Activated T-helper 1 cell treated with anti-CD3 and anti-CD28 coated beads, Interleukin-12 subunit alpha, Interleukin-12 subunit beta, Interleukin-2, Interleukin-4 antibody, amounts not matched to agents 30 ng/mL and 10 ng/mL and 1 ng/mL, durations not matched to agents 14 hours and 24 hours and 36 hours (primary cell): Measurements from ENCODE around the gene PRKCSH. TPM values are rescaled to one million over a fixed set of nuclear protein-coding genes. Genes with fewer than 3 reads are reported as not detected.
A peak's percentile ranks its signal among the peaks of the same experiment; 100 is the strongest.
"Not testable (repeated sequence)": the region's sequence is repeated elsewhere in the genome, so short reads cannot be mapped to it uniquely, and the experiment has no call there.

Experiments
- DNase-seq: peaks from one replicate; pipeline ENCODE4 v3.0.0; 2021; ENCODE audit warnings: low spot score
- H3K27ac Mint-ChIP-seq: one replicate; pipeline ENCODE4 v1.8.0; 2021; ENCODE audit warnings: mild to moderate bottlenecking, mixed read lengths
- H3K27me3 Mint-ChIP-seq: one replicate; pipeline ENCODE4 v1.8.0; 2022; ENCODE audit warnings: mild to moderate bottlenecking, moderate library complexity, mixed read lengths; ENCODE audit not compliant: insufficient read depth
- H3K36me3 Mint-ChIP-seq: one replicate; pipeline ENCODE4 v1.8.0; 2021; ENCODE audit warnings: low read depth, mixed read lengths
- H3K4me1 Mint-ChIP-seq: one replicate; pipeline ENCODE4 v1.8.0; 2021; ENCODE audit warnings: low read depth, mixed read lengths
- H3K4me3 Mint-ChIP-seq: one replicate; pipeline ENCODE4 v1.8.0; 2021; ENCODE audit warnings: mild to moderate bottlenecking, moderate library complexity, mixed read lengths
- H3K9me3 Mint-ChIP-seq: one replicate; pipeline ENCODE4 v1.8.0; 2021; ENCODE audit warnings: mixed read lengths
- intact Hi-C: fragments of 100-400 bp; cut with micrococcal nuclease; formaldehyde crosslinking; loops from one replicate; pipeline ENCODE4 v1.15.1; 2024
- total RNA-seq: library from RNA; stranded (reverse); gene quantifications from 2 replicates; pipeline ENCODE4 v1.2.3, GENCODE V29; 2022

PRKCSH gene
- total RNA-seq, 1 donor from 2014 or later = 322 TPM

- H3K4me3 Mint-ChIP-seq = no peak overlapping the region
- DNase-seq = no peak
- H3K27ac Mint-ChIP-seq = no peak overlapping the region
- intact Hi-C loops = loop anchor here (5.0 kb wide), 1 partner anchor 59 kb away; the partner anchor contains the start of gene ELAVL3
- no peaks in the 10 kb centered on the region for H3K9me3 Mint-ChIP-seq
- peaks cover 31% of the 10 kb centered on the region for H3K4me1 Mint-ChIP-seq
- H3K27me3 Mint-ChIP-seq = peaks cover 55% of the 10 kb centered on the region
- H3K36me3 Mint-ChIP-seq = no peaks in the 10 kb centered on the region
Measured at GRCh38 chr19:11423164-11423790, 12.2 kb upstream of the PRKCSH start.

DNA sequence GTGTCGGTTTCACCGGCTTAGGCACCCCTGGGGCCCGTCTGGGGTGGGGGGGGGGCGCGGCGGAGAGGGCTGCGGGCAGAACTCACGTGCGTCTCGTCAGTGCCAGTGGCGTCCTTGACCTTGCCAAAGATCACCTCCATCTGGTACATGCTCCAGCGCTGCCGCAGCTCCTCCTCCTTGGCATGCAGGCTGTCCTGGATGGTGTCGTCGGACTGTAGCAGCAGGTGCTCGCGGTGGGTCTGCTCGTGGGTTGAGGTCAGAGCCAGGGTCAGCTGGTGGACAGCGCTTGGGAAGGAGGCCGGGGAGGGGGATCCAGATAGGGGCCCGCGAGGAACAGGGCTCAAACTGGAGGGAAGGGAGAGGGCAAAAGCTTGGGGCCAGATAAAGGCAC is 11.6 kb upstream of the PRKCSH start:
- Mint-ChIP-seq H3K4me3 (no peak overlapping the region), H3K36me3 (no peaks in the 10 kb centered on the region), H3K27me3 (peaks cover 51% of the 10 kb centered on the region), H3K4me1 (peaks cover 31% of the 10 kb centered on the region), H3K27ac (no peak overlapping the region), H3K9me3 (no peaks in the 10 kb centered on the region)
- intact Hi-C loops = loop anchor here (5.0 kb wide), 1 partner anchor 59 kb away; the partner anchor contains the start of gene ELAVL3
- no peak for DNase-seq

- no peak overlapping the region for H3K27ac Mint-ChIP-seq
- H3K4me3 Mint-ChIP-seq = no peak overlapping the region
- H3K36me3 Mint-ChIP-seq = no peaks in the 10 kb centered on the region
- H3K4me1 Mint-ChIP-seq = peaks cover 24% of the 10 kb centered on the region
- DNase-seq = no peak
- peaks cover 39% of the 10 kb centered on the region for H3K27me3 Mint-ChIP-seq
- no peaks in the 10 kb centered on the region for H3K9me3 Mint-ChIP-seq
- intact Hi-C loops = no loop called here
Measured at GRCh38 chr19:11425719-11426457, 9.5 kb upstream of the PRKCSH start.

GRCh38 chr19:11426656-11427055 is 8.8 kb upstream of the PRKCSH start:
- DNase-seq = no peak
- Mint-ChIP-seq H3K27ac (no peak overlapping the region), H3K36me3 (no peaks in the 10 kb centered on the region), H3K9me3 (no peaks in the 10 kb centered on the region), H3K4me3 (no peak overlapping the region), H3K27me3 (peaks cover 31% of the 10 kb centered on the region), H3K4me1 (peaks cover 16% of the 10 kb centered on the region)
- intact Hi-C loops = no loop called here

- H3K27ac Mint-ChIP-seq, H3K9me3 Mint-ChIP-seq, H3K27me3 Mint-ChIP-seq, DNase-seq: not testable (repeated sequence)
- Mint-ChIP-seq H3K4me1 (peaks cover 19% of the 10 kb centered on the region), H3K36me3 (peaks cover 14% of the 10 kb centered on the region), H3K4me3 (peak overlapping the region; percentile 11)
- intact Hi-C loops = loop anchor here (10.0 kb wide), 2 partner anchors 491 to 1329 kb away; partner anchors contain the start of genes ANGPTL6, PPAN and ZNF700
Measured at GRCh38 chr19:11433526-11433925, 1.9 kb upstream of the PRKCSH start.

DNA sequence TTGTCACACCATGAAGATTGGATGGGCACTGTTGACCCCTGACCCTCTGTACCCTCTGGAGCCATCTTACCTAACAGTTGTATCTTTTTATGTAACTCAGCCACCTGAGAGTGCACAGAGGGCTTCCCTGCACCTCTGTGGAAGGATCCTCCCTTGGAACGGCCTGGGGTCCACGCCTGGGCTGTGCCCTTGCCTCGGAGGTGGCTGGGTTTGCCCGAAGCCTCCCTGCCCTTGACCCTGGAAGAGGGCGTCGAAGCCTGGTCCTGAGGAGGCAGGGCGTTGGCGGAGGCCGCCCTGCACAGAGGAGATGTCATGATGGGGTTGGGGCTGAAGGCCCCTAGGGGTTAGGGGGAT is 755 bp upstream of the PRKCSH start:
- peaks cover 6% of the 10 kb centered on the region for H3K27me3 Mint-ChIP-seq
- peak overlapping the region; percentile 99 for H3K4me3 Mint-ChIP-seq

GRCh38 chr19:11435833-11436313 is 438 bp downstream of the PRKCSH start:
- no peak for DNase-seq
- Mint-ChIP-seq H3K27me3 (peaks cover 3% of the 10 kb centered on the region), H3K9me3 (no peaks in the 10 kb centered on the region), H3K4me3 (peak overlapping the region; percentile 99), H3K4me1 (peaks cover 19% of the 10 kb centered on the region), H3K36me3 (peaks cover 19% of the 10 kb centered on the region), H3K27ac (peak overlapping the region; percentile 96)
- intact Hi-C loops = loop anchor here (1.0 to 10.0 kb wide), 15 partner anchors 14 to 1331 kb away; partner anchors contain the start of genes ANGPTL6, CCDC159, ECSIT and ELOF1

More for the DNA sequence above, 755 bp upstream of the PRKCSH start:
- Mint-ChIP-seq H3K4me1 (peaks cover 19% of the 10 kb centered on the region), H3K27ac (peak overlapping the region; percentile 96), H3K9me3 (no peaks in the 10 kb centered on the region), H3K36me3 (peaks cover 16% of the 10 kb centered on the region)
- intact Hi-C loops = loop anchor here (1.0 to 10.0 kb wide), 15 partner anchors 12 to 1330 kb away; partner anchors contain the start of genes ANGPTL6, CCDC159, ECSIT and ELOF1
- DNase-seq = no peak

DNA sequence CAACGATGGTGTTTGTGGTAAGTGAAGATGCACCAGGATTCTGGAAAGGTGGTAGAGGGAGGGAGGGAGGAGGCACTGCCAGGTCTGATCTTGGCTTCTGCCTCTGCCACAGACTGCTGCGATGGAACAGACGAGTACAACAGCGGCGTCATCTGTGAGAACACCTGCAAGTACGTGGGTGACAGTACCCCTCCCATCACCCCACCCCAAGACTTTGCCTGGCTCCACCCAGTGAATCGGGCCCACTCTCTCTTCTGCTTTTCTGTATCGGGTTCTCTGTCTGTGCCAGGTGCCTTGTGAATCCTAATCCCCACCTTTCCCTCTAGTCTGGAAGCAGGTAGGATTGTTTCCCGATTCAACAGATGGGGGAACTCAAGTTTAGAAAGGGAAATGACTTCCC is 2.5 kb downstream of the PRKCSH start:
- Mint-ChIP-seq H3K27me3 (peaks cover 3% of the 10 kb centered on the region), H3K27ac (no peak overlapping the region), H3K9me3 (no peaks in the 10 kb centered on the region), H3K36me3 (peaks cover 27% of the 10 kb centered on the region), H3K4me3 (peak overlapping the region; percentile 73), H3K4me1 (peaks cover 19% of the 10 kb centered on the region)
- no peak for DNase-seq
- intact Hi-C loops = loop anchor here (10.0 kb wide), 2 partner anchors 487 to 1333 kb away; partner anchors contain the start of genes ANGPTL6, PPAN and ZNF700

DNA sequence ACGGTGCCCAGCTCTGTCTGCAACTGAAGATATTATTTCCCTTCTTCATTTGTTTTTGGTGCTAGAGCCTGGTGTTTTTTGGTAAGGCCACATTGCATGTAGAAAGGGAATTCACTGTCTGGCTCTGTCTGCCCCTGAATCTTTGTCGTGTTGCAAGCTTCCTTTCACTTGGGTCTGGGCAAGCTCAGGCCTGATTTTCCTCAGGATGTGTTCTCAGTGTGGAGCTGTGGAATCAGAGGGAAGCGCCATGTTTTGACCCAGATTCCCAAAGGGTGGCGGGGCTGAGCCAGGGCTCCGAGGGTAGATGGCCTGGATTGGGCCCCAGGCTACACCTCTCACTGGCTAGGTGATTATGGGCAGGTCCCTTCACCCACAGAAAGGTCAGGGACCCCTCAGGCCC is 8.6 kb downstream of the PRKCSH start:
- Mint-ChIP-seq H3K27ac (no peak overlapping the region), H3K4me1 (no peaks in the 10 kb centered on the region), H3K27me3 (no peaks in the 10 kb centered on the region), H3K4me3 (no peak overlapping the region), H3K9me3 (no peaks in the 10 kb centered on the region), H3K36me3 (peaks cover 21% of the 10 kb centered on the region)
- intact Hi-C loops = no loop called here
- no peak for DNase-seq

- Mint-ChIP-seq H3K9me3 (no peaks in the 10 kb centered on the region), H3K36me3 (peaks cover 23% of the 10 kb centered on the region), H3K4me1 (no peaks in the 10 kb centered on the region), H3K27ac (no peak overlapping the region), H3K4me3 (no peak overlapping the region), H3K27me3 (no peaks in the 10 kb centered on the region)
- intact Hi-C loops = no loop called here
- DNase-seq = no peak
Measured at GRCh38 chr19:11445141-11445540, 9.7 kb downstream of the PRKCSH start.

GRCh38 chr19:11446271-11446651 is 10.8 kb downstream of the PRKCSH start:
- intact Hi-C loops = no loop called here
- H3K27me3 Mint-ChIP-seq = no peaks in the 10 kb centered on the region
- H3K27ac Mint-ChIP-seq = no peak overlapping the region
- peaks cover 19% of the 10 kb centered on the region for H3K36me3 Mint-ChIP-seq
- H3K4me1 Mint-ChIP-seq = no peaks in the 10 kb centered on the region
- DNase-seq = no peak
- H3K4me3 Mint-ChIP-seq = no peak overlapping the region
- H3K9me3 Mint-ChIP-seq = no peaks in the 10 kb centered on the region

DNA sequence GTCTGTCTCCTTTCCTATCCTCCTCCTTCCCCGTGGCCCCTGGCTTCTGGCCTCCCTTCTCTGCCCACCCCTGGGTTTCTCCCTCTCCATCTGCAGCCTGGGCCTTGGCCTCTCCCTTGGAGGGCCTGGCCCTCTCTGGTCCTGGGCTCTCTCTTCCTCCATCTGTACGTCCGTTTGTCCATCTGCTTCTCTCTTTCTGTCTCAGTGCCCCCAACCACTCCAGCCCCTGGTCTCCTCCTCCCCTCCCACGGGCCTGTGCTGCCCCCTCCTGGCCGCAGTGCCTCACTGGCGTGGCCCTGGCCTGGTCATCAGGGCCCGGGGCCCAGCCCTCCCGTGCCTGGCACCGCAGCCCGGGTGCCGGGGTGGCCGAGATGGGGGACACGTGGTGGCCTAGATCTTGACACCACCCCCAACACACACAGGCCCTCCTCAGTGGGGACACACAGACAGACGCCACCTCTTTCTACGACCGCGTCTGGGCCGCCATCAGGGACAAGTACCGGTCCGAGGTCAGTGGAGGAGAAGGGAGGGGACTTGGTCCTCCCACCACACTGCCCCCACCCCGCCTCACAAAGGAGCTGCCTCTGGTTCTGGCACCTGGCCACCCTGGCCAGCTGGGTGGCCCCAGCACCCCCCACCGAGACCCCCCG is 11.3 kb downstream of the PRKCSH start:
- no peaks in the 10 kb centered on the region for H3K4me1 Mint-ChIP-seq
- intact Hi-C loops = no loop called here
- H3K36me3 Mint-ChIP-seq = peaks cover 19% of the 10 kb centered on the region
- no peak for DNase-seq
- H3K4me3 Mint-ChIP-seq = no peak overlapping the region
- no peak overlapping the region for H3K27ac Mint-ChIP-seq
- no peaks in the 10 kb centered on the region for H3K27me3 Mint-ChIP-seq
- H3K9me3 Mint-ChIP-seq = no peaks in the 10 kb centered on the region
